A549 (cell line): ENCODE measurements around the gene GIT2.
"Not testable (repeated sequence)": the region's sequence is repeated elsewhere in the genome, so short reads cannot be mapped to it uniquely, and the experiment has no call there.

Experiments used
- CTCF ChIP-seq: fragments of >200 bp; sonication (Bioruptor Twin); formaldehyde crosslinking; IDR thresholded peaks from 3 replicates; pipeline ENCODE4 v1.5.1; 2016
- POLR2A ChIP-seq: IDR thresholded peaks from 2 replicates; pipeline ENCODE4 v1.6.1; 2012; ENCODE audit warnings: mild to moderate bottlenecking, low read length
- RFX5 ChIP-seq: fragments of 450-650 bp; IDR thresholded peaks from 2 replicates; pipeline ENCODE4 v1.7.1; 2014; ENCODE audit warnings: antibody characterized with exemption, mild to moderate bottlenecking, moderate library complexity

- TF ChIP-seq POLR2A, CTCF, RFX5: not testable (repeated sequence)
Observed at GRCh38 chr12:109899345-109899744, 96.8 kb downstream of the GIT2 start.
